AG04450 (cell line): Measurements from ENCODE around the gene DMPK. TPM values are rescaled to one million over a fixed set of nuclear protein-coding genes. Genes with fewer than 3 reads are reported as not detected.

Source experiments
- CTCF ChIA-PET: fragments of 300-600, 350-600 bp; formaldehyde crosslinking; extraction: SDS; loops from one replicate; lab custom pipeline; 2022; ENCODE audit warnings: antibody characterized with exemption, inconsistent platforms; lab: Charles Lee
- POLR2A ChIA-PET: fragments of 350-600 bp; formaldehyde crosslinking; extraction: SDS; loops from one replicate; lab custom pipeline; 2021; ENCODE audit warnings: antibody characterized with exemption, inconsistent platforms; lab: Yijun Ruan, JAX
- DNase-seq: peaks from one replicate; pipeline ENCODE4 v3.0.0-alpha.2; 2011; ENCODE audit warnings: low read depth, low spot score
- H3K27ac ChIP-seq: one replicate; pipeline ENCODE4 v1.5.1; 2012; ENCODE audit warnings: low read depth, low read length, control low read depth
- H3K27me3 ChIP-seq: one replicate; pipeline ENCODE4 v1.6.0; 2012; ENCODE audit warnings: low read length; ENCODE audit not compliant: control insufficient read depth, insufficient read depth
- H3K4me3 ChIP-seq: 2 replicates; pipeline ENCODE4 v1.5.1; 2011; ENCODE audit warnings: mild to moderate bottlenecking, low read depth, low read length, control low read depth
- H3K9me3 ChIP-seq: 2 replicates; pipeline ENCODE4 v1.5.1; 2012; ENCODE audit warnings: low read length; ENCODE audit not compliant: control insufficient read depth, insufficient read depth
- CTCF ChIP-seq: IDR thresholded peaks from 2 replicates; pipeline ENCODE4 v1.5.1; 2011; ENCODE audit warnings: low read depth, low read length, control low read depth, inconsistent platforms
- polyA plus RNA-seq: library from polyadenylated mRNA; depleted of rRNA; stranded (reverse); fragments of >200 nt; gene quantifications from 2 replicates; pipeline ENCODE4 v1.2.3, GENCODE V29; 2011

Gene DMPK
- polyA plus RNA-seq, 1 experiment = 24.5 TPM

- CTCF ChIA-PET = interaction anchor here (1.5 kb wide), 1 partner anchor 9 kb away, joined by 5 read pairs; no protein-coding TSS in a partner anchor
These were observed 36.7 kb downstream of the DMPK start for GRCh38 chr19:45745606-45746005.

GRCh38 chr19:45742969-45743368 is 39.3 kb downstream of the DMPK start:
- ChIA-PET POLR2A (no interaction called here), CTCF (no interaction called here)
- Histone ChIP-seq H3K4me3 (no peak overlapping the region), H3K27me3 (peaks cover 16% of the 10 kb centered on the region), H3K9me3 (no peaks in the 10 kb centered on the region), H3K27ac (no peak overlapping the region)
- DNase-seq = no peak
- TF ChIP-seq CTCF = no peak

More at GRCh38 chr19:45745606-45746005, 36.7 kb downstream of the DMPK start:
- no peak for TF ChIP-seq CTCF
- no peak for DNase-seq
- no peak overlapping the region for H3K27ac ChIP-seq
- no peaks in the 10 kb centered on the region for H3K9me3 ChIP-seq
- no peak overlapping the region for H3K4me3 ChIP-seq
- H3K27me3 ChIP-seq = peaks cover 16% of the 10 kb centered on the region
- POLR2A ChIA-PET = interaction anchor here (0.9 kb wide), 1 partner anchor 24 kb away, joined by 4 read pairs; the partner anchor contains the start of gene SIX5

GRCh38 chr19:45739498-45740439 is 42.5 kb downstream of the DMPK start:
- no peak for TF ChIP-seq CTCF
- no peak overlapping the region for H3K4me3 ChIP-seq
- H3K27ac ChIP-seq = no peak overlapping the region
- POLR2A ChIA-PET = interaction anchor here (0.6 to 0.7 kb wide), 2 partner anchors 29 to 520 kb away, joined by 3 to 6 read pairs; partner anchors contain the start of gene SIX5
- CTCF ChIA-PET = no interaction called here
- DNase-seq = no peak
- peaks cover 3% of the 10 kb centered on the region for H3K27me3 ChIP-seq
- no peaks in the 10 kb centered on the region for H3K9me3 ChIP-seq

GRCh38 chr19:45733160-45733810 is 49.0 kb downstream of the DMPK start, which contains the start of gene MEIOSIN:
Gene MEIOSIN, plus strand, starts transcription at chr19:45733439. Its CDS starts 1,938 bp downstream, at chr19:45735377.
- ChIA-PET CTCF (interaction anchor here (0.6 to 1.0 kb wide), 2 partner anchors 22 to 84 kb away, joined by 3 read pairs; no protein-coding TSS in a partner anchor), POLR2A (interaction anchor here (0.6 kb wide), 1 partner anchor 11 kb away, joined by 3 read pairs; no protein-coding TSS in a partner anchor)
- no peak within 1 kb of the TSS for H3K27ac ChIP-seq
- DNase-seq = no peak
- TF ChIP-seq CTCF = no peak
- peaks cover 4% of the 10 kb centered on the region; the same call in 1 of the 2 replicates for H3K9me3 ChIP-seq
- H3K4me3 ChIP-seq = no peak within 1 kb of the TSS
- H3K27me3 ChIP-seq = no peaks in the 10 kb centered on the region
